IPS-NIHi11 (cell line): Measurements from ENCODE around the gene GPBP1.
A peak's percentile ranks its signal among the peaks of the same experiment; 100 is the strongest.
"Not testable (repeated sequence)": the region's sequence is repeated elsewhere in the genome, so short reads cannot be mapped to it uniquely, and the experiment has no call there.

ENCODE experiments used
- DNase-seq: peaks from one replicate; pipeline ENCODE4 v3.0.0; 2012; ENCODE audit warnings: mixed read lengths, low spot score

The GPBP1 gene

GRCh38 chr5:57173319-57174127 is at the start of gene GPBP1:
TSS of gene GPBP1 (plus strand) at chr5:57174059. CDS start at chr5:57214131, 40,072 bp downstream.
- DNase-seq: peak; percentile 95

- no peak for DNase-seq
These were observed 45.5 kb upstream of the GPBP1 start for GRCh38 chr5:57128325-57128724.

GRCh38 chr5:57133574-57133973 is 40.3 kb upstream of the GPBP1 start:
- no peak for DNase-seq

- no peak for DNase-seq
These were observed 36.5 kb upstream of the GPBP1 start for GRCh38 chr5:57137401-57137800.

GRCh38 chr5:57152316-57152715 is 21.5 kb upstream of the GPBP1 start:
- DNase-seq: no peak

- no peak for DNase-seq
These were observed 18.8 kb upstream of the GPBP1 start for GRCh38 chr5:57155033-57155432.

- DNase-seq: no peak
These were observed 16.7 kb upstream of the GPBP1 start for GRCh38 chr5:57157131-57157530.

- no peak for DNase-seq
These were observed 16.2 kb upstream of the GPBP1 start for GRCh38 chr5:57157666-57158065.

- no peak for DNase-seq
These were observed 10.3 kb upstream of the GPBP1 start for GRCh38 chr5:57163553-57164006.

- DNase-seq: no peak
These were observed 9.7 kb upstream of the GPBP1 start for GRCh38 chr5:57164124-57164523.

- not testable (repeated sequence) for DNase-seq
These were observed 8.7 kb upstream of the GPBP1 start for GRCh38 chr5:57165171-57165570.

- DNase-seq: no peak
These were observed 7.6 kb upstream of the GPBP1 start for GRCh38 chr5:57166276-57166675.

- no peak for DNase-seq
These were observed 6.7 kb upstream of the GPBP1 start for GRCh38 chr5:57167201-57167600.

- DNase-seq: not testable (repeated sequence)
These were observed 3.7 kb upstream of the GPBP1 start for GRCh38 chr5:57170116-57170515.

GRCh38 chr5:57171816-57172465 is 1.9 kb upstream of the GPBP1 start:
- no peak for DNase-seq

- DNase-seq: no peak
These were observed 1.2 kb upstream of the GPBP1 start for GRCh38 chr5:57172466-57173318.

GRCh38 chr5:57174128-57174889 is 450 bp downstream of the GPBP1 start:
- no peak for DNase-seq

GRCh38 chr5:57174890-57175510 is 1.1 kb downstream of the GPBP1 start:
- DNase-seq: no peak

GRCh38 chr5:57175551-57176309 is 1.9 kb downstream of the GPBP1 start:
- DNase-seq: no peak

- DNase-seq: no peak
These were observed 2.5 kb downstream of the GPBP1 start for GRCh38 chr5:57176350-57176857.
